Measurements from ENCODE around the gene ATP2B2.

The ATP2B2 gene

DNA sequence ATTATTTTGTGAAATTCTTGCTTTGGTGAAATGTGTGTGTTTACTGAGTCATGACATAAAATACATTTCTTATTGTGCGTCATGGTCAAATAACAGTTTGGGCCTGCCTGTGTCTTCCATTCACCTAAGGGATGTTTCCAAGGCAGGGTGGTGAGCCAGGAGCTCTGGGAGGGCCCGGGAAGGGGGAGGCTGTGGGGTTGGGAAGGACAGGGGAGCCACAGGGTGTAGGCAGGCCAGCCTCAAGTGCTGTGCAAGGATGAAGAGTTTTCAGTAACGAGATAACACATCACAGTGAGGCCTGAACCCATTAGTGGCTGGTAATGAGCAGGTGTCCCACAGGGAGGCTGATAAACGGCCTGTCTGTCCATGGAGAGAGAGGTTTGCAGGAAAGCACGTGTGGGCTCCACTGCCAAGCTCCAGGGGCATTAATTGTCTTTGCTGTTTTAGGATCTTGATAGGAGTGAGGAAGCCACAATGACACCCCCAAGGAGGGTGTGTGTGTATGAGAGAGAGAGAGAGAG lies 148.9 kb downstream of the ATP2B2 start:
- DNase-seq = no peak

GRCh38 chr3:10354361-10355015 lies 150.9 kb downstream of the ATP2B2 start:
- no peak for DNase-seq

DNA sequence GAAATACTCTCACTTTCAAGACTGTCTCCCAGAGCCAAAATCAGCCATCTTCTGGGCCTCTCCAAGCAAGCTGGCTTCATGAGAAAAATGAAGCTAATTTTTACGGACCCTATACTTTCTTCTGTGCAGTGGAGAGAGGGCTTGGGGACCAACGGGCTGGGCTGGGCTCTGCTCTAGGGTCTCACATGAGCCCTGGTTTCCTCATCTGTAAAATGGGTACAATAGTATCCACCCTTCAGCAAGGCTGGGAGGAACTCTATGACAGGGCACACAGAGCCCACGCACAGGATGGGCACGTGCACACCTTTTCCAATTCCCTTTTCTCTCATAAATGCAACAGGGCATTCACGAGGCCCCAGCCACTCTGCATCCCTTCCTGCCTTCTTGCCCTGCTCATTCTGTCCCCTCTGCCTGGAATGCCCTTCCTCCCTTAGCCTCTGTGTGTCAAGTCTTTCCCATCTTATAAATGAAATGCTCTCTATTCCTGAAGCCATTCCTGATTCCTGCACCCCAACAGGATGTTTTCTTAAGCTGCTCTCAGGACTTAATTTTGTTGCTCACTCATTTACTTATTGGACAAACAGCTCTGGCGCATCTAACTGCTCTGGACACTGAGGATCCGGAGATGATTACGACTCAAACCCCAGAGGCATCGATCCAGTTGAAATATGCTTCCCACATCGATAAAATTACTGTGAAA lies 151.6 kb downstream of the ATP2B2 start:
- DNase-seq = no peak

- no peak for DNase-seq
These were observed 152.2 kb downstream of the ATP2B2 start for GRCh38 chr3:10353160-10353559.

DNA sequence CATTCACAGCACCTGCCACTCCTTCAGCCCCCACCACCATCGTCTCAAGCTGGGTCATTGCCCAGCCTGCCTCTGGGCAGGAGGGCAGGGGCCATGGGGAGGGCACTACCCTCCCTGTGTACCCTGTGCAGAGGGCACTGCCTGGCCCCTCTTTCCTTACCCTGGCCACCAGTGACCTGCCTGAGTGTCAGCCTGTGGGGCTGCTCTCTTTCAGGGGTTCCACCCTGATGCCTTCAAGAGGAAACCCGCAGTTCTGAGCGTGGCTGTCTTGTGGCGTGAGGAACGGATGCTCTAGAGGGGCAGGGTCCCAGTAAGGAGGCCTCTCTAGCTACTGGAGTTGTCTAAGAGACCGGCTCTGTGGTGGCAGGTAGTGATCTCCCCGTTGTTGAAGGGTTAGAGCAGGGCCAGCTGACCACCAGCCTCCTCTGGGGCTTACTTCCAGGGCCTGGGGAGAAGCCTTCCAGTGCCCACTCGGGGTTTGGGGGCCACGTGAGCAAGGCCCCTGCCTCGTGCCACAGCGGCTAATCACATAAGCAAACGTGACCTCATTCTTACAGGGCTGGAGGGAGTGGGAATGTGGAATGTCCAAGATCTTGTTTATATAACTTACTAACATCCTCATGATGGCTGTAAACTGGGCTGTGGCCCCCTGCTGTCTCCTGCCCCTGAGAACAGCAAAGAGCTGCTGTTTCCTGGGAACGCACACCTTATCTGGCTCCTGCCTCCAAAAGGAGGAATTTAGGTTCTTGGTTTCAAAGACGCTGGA lies 153.1 kb downstream of the ATP2B2 start:
- DNase-seq = peak; percentile 77

- DNase-seq = no peak
These were observed 154.2 kb downstream of the ATP2B2 start for GRCh38 chr3:10351013-10351735.

GRCh38 chr3:10350324-10350985 lies 154.9 kb downstream of the ATP2B2 start:
- no peak for DNase-seq

DNA sequence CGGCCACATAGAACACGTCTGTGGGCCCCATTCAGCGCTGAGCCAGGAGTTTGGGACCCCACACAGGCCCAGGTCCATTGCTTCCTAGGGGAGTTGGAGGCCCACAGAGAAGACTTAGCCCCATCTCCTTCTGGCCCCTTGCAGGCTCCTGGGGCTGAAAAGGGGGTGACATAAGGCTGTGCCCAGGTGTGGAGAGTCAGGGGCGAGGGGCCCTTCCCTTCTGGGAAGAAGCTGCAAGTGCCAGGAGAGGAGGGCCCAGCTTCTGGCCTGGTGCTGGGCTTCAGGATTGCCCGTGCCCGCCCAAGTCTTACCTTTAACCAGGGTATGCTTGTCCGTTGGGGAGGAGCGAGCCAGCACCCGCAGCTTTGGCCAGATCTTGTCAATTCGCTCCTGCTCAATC lies 155.6 kb downstream of the ATP2B2 start:
- no peak for DNase-seq

- no peak for DNase-seq
These were observed 157.0 kb downstream of the ATP2B2 start for GRCh38 chr3:10348404-10348721.

DNA sequence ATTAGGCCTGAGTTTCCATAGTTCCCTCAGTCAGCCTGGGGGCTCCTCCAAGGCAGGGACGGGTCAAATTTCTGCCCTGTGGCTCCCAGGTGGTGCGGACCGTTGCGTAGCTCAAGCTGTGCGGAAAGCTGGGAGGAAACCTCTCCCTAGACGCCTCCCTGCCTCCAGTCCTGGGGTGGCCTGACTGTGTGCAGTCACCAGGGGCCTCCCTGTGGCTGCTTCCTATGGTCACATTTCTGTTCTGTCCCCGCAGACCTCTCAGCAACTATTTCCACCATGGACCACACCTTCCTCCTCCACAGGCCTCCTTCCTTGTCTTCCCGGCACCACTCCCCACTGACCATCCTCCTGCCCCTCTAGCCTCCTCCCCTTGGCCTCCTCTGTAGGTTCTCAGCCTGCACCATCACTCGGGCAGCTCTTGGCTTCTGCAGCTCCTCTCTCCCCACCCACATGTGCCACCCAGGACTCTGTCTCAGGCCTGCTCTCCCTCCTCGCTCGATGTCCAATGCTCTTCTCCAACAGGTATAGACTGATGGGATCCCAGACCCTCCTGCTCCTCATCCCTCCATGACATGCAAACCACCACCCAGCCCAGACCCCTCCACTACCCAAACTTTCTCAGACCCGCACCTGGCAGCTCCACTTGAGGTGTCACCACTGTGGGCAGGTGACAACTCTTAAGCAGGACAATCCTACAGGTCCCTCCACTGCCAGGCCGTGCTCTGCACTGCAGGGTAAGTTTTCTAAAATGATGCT lies 157.6 kb downstream of the ATP2B2 start:
- DNase-seq = no peak

DNA sequence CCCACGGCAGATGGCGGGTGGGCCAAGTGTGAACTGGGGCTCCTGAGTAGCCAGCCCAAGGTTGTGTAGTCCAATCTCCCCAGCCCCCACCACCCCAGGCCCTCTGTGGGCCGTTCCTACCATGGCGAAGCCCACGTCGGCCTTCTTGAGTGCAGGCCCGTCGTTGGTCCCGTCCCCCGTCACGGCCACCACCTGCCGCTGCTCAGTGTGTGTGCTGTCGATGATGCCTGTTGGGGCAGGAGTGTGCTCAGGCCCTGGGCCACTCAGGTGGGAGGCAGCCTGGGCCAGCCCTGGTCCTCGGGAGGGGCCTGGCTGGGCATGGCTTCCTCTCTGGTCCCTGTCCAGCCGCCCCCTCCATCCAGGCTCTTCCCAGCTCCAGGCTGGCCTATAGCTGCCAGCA lies 159.5 kb downstream of the ATP2B2 start:
- DNase-seq = no peak

- DNase-seq = no peak
These were observed 160.3 kb downstream of the ATP2B2 start for GRCh38 chr3:10344944-10345575.

DNA sequence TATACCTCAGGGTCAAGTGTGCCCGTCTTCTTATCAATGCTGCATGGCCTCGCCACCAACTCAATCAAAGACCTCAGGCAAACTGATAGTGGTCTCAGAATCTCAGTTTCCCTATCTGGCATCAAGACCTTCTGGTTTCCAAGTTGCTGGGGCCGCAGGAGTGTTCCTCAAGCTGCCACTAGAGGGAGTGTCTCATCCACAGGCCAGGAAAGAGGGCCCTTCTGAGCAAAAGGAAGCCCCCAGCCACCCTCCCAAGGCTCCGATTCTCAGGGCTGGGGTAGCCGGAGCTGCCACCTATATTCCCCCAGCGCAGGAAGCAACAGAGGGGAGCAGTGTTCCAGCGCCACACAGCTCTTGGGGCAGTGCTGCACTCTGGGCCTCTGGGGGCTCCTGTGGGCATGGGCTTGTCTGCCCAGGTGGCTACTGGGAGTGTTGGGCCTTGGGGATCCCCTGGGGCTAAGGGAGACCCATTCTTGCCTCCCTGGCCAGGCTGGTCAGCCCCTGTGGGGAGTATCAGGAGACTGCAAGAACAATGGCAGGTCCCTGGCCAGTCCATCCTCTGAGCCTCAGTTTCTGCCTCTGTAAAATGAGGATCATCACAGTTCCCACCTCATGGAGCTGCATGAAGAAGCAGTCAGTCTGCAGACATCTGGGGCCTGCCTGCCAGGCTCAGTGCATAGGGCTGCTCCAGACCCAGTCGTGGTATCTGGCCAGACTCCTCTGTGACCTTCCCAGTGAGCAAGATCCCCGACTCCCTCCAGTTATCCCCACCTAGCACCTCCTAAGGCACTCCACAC lies 161.0 kb downstream of the ATP2B2 start:
- DNase-seq = no peak

GRCh38 chr3:10343526-10343925 lies 161.9 kb downstream of the ATP2B2 start:
- no peak for DNase-seq

- DNase-seq = no peak
These were observed 162.6 kb downstream of the ATP2B2 start for GRCh38 chr3:10342781-10343180.

DNA sequence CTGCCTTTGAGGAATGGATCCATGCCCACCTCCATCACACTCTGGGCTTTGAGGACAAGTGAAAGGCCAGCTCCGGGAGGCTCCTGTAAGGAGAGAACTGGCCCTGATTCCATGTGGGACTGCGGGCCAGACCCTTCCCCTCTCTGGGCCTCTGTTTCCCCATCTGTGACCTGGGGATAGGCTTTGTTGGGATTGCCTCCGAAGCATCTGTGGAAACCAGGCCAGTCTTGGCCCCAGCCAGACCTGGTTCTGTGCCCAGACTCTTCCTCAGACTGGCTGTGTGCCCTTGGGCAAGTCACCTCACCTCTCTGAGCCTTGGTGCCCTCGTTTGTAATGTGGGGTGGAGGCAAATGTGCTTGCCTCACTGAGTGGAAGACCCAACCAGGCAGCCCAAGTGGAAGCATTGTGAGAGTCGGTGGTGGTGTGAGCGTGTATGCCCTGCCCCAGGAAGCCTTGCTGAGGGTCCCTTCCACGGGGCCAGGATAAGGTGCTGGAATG lies 163.4 kb downstream of the ATP2B2 start:
- no peak for DNase-seq

DNA sequence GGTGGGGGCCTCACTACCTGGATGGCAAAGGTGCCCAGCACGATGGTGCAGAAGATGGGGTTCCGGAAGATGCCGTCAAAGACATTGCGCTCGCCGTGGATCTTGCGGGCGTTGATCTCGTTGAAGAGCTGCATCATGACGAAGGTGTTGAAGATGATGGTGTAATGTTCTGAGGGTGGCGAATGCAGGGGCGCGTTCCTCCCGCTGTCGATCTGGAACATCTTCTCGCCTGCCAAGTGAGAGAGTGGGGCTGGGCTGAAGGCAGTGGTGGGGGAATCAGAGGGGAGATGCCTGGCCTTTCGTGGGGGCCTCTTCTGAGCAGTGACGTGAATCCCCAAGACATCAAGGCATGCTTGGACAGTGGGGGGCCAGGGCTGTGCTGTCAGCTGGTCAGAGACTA lies 164.9 kb downstream of the ATP2B2 start:
- DNase-seq = no peak

DNA sequence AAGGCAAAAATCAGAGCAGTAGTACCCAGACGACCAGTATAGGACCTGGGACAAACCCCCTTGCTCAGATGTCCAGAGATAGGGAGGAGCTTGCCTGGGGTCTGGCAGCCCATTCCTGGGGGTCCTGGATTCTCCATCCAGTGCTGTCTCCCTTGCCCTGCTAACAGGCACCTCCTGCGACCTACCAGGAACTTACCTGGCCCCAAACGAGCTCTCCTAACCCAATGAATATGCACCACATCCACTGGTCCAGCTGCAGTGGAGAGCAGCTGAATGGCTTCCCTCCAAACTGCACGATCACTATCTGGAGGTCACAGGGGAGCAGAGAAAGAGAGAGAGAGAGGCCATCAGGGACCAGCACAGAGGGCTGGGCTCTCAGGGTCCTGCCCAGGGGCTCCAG lies 165.3 kb downstream of the ATP2B2 start:
- no peak for DNase-seq

DNA sequence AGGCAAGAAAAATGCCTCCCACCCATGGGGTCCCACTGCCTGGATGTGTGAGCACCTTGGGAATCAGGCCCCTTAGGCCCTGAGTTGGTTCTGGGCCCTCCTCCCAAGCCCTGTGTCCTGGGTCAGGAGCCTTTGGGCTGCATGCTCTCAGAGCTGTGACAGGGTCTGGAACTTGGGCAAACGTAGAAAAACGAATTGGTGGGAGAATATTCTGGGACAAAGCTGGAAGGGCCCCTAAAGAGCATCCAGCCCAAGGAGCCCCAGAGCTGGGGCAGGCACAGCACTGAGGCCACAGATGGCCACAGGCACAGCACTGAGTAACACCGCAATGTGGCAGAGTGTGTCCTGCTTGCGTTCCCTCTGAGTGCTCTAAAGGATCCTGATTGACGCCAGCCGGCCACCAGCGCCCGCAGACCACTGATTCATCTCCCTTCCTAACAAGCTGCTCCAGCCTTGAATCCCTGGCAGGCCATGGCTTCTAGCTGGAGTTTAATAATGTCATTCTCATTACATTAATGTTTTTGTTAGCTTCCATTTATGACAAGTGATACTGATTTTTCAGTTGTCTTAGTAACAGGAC lies 165.9 kb downstream of the ATP2B2 start:
- no peak for DNase-seq

Data from kidney glomerular epithelial cell (primary cell).